ENCODE results near the gene NUDT1. TPM values are rescaled to one million over a fixed set of nuclear protein-coding genes. Genes with fewer than 3 reads are reported as not detected.

NUDT1 gene
- total and polyA plus RNA-seq, 2 experiments from 2014 or later: 33.0 to 33.8 TPM

DNA sequence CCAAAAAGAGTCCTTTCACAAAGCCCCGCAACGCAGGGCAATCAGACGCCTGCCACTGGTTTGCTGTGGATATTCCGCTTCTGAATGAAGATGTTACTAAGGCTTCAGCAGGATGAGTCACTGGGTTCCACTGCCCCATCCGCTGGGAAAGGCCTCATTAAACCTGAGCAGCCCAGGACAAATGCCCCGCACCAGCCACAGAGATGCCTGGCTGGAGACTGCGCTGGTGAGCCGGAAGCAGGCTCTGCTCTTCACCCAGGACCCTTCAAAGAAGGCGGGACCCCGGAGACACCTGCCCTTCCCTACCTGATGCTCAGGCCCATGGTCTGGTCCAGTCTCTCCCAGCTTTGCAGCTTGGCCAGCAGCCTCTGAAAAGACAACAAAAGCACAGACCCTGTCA is 29.1 kb upstream of the NUDT1 start:
- TF ChIP-seq, protein P1, sequence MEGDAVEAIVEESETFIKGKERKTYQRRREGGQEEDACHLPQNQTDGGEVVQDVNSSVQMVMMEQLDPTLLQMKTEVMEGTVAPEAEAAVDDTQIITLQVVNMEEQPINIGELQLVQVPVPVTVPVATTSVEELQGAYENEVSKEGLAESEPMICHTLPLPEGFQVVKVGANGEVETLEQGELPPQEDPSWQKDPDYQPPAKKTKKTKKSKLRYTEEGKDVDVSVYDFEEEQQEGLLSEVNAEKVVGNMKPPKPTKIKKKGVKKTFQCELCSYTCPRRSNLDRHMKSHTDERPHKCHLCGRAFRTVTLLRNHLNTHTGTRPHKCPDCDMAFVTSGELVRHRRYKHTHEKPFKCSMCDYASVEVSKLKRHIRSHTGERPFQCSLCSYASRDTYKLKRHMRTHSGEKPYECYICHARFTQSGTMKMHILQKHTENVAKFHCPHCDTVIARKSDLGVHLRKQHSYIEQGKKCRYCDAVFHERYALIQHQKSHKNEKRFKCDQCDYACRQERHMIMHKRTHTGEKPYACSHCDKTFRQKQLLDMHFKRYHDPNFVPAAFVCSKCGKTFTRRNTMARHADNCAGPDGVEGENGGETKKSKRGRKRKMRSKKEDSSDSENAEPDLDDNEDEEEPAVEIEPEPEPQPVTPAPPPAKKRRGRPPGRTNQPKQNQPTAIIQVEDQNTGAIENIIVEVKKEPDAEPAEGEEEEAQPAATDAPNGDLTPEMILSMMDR (IDR thresholded peaks at IDR 0.05; ENCODE audit: low read depth, low read length): no peak
- Histone ChIP-seq H3K4me1 (ENCODE audit: low read depth) (no peaks in the 10 kb centered on the region), H3K4me3 (no peak overlapping the region), H3K27ac (no peak overlapping the region), H3K9me3 (ENCODE audit: low read depth) (no peaks in the 10 kb centered on the region), H3K36me3 (peaks cover 6% of the 10 kb centered on the region), H3K27me3 (no peaks in the 10 kb centered on the region)
- no peak for DNase-seq (ENCODE audit: low read depth in 1 of 2, low spot score in 1 of 2)

DNA sequence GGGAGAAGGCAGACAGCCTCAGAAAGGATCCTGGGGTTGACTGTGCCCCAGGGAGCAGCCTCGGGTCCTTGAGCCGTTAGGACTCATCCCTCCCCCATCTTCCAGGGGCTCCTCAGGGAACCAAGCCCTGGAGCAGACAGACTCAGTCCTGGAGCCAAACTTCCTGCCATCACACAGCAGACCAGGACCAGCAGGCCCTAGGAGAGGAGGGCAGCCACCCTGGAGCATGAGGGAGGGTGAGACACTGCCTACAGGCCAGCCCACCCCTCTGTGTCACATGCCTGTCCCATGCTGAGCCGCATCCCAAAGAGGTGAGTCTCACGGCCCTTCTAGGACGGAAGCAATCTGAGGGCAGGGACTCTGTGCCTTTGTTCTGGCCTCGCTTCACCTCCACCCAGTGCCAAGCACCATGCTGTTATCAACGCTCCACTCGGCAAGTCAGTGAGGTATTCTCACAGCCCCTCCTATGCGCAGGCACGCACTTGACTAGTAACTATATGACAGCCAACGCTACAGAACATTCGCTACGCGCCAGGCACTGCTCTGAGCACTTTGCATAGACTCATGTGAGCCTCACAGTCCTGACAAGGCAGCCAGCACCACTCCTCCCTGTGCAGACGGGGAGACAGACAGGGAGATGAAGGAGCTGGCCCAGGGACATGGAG is 28.3 kb upstream of the NUDT1 start:
- TF ChIP-seq, protein P1 (IDR thresholded peaks at IDR 0.05; ENCODE audit: low read depth, low read length): no peak
- DNase-seq (ENCODE audit: low read depth in 1 of 2, low spot score in 1 of 2): no peak
- H3K27ac ChIP-seq: no peak overlapping the region
- H3K27me3 ChIP-seq: no peaks in the 10 kb centered on the region
- no peaks in the 10 kb centered on the region for H3K4me1 ChIP-seq (ENCODE audit: low read depth)
- peaks cover 6% of the 10 kb centered on the region for H3K36me3 ChIP-seq
- H3K4me3 ChIP-seq: no peak overlapping the region
- H3K9me3 ChIP-seq (ENCODE audit: low read depth): no peaks in the 10 kb centered on the region

DNA sequence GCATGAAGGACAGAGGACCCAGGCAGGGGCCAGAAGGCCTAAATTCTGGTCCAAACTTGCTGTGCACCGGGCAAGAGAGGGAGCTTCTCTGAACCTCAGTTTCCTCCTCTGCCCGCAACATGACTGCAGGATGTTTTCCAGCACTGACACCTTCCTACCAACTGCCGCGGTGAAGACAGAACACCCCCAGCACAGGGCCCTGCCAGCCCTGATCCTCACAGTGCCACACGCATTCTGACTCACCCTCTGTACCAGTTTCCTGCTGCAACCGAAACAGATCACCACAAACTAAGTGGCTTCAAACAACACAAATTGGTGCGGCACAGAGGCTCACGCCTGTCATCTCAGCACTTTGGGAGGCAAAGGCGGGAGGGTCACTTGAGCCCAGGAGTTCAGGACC is 27.4 kb upstream of the NUDT1 start:
- Histone ChIP-seq H3K27ac (no peak overlapping the region), H3K4me3 (no peak overlapping the region), H3K27me3 (no peaks in the 10 kb centered on the region), H3K9me3 (ENCODE audit: low read depth) (no peaks in the 10 kb centered on the region), H3K36me3 (peaks cover 6% of the 10 kb centered on the region), H3K4me1 (ENCODE audit: low read depth) (no peaks in the 10 kb centered on the region)
- TF ChIP-seq, protein P1 (IDR thresholded peaks at IDR 0.05; ENCODE audit: low read depth, low read length): no peak
- no peak for DNase-seq (ENCODE audit: low read depth in 1 of 2, low spot score in 1 of 2)

DNA sequence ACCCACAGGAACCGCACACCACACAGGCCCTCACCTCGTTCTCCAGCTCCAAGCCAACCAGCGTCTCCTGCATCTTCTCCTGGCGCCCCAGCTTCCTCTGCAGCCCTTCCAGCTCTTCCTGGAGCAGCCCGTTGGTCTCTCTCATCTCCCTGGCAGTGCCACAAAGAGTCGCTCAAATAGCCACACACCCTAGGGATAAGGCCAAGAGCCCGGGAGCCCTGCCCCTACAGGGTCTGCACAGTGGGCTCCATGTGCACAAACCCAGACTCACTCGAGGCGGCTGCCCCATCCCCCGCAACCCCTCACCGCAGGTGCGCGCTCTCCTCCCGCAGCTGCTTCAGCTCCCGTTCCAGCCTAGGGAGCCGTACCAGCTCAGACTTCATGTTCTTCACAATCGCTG is 26.2 kb upstream of the NUDT1 start:
- Histone ChIP-seq H3K36me3 (peaks cover 6% of the 10 kb centered on the region), H3K4me1 (ENCODE audit: low read depth) (no peaks in the 10 kb centered on the region), H3K9me3 (ENCODE audit: low read depth) (no peaks in the 10 kb centered on the region), H3K27ac (no peak overlapping the region), H3K4me3 (no peak overlapping the region), H3K27me3 (no peaks in the 10 kb centered on the region)
- DNase-seq (ENCODE audit: low read depth in 1 of 2, low spot score in 1 of 2): no peak
- TF ChIP-seq, protein P1 (IDR thresholded peaks at IDR 0.05; ENCODE audit: low read depth, low read length): no peak

DNA sequence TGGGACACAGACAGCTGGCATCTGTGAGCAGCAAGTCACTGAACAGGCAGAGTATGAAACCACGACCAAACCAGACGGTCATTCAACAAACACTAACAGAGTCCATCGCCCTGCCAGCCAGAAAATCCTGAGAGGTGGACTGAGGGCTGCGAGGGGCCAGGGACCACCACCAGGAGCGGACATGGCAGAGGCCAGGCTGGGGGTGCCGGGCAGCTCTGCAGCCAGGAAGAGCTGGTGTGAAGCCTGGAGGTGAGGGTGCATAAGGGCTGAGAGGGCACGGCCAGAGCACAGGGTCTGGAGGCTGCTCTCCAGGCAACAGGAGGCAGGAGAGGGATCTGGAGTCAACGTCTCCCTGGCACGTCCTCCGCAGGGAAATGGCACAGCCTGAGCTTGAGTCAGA is 24.8 kb upstream of the NUDT1 start:
- Histone ChIP-seq H3K4me3 (no peak overlapping the region), H3K4me1 (ENCODE audit: low read depth) (no peaks in the 10 kb centered on the region), H3K9me3 (ENCODE audit: low read depth) (no peaks in the 10 kb centered on the region), H3K27ac (no peak overlapping the region), H3K36me3 (peaks cover 3% of the 10 kb centered on the region), H3K27me3 (no peaks in the 10 kb centered on the region)
- no peak for DNase-seq (ENCODE audit: low read depth in 1 of 2, low spot score in 1 of 2)
- TF ChIP-seq, protein P1 (IDR thresholded peaks at IDR 0.05; ENCODE audit: low read depth, low read length): no peak
